Subcutaneous preadipocyte (primary cell): ENCODE data around the gene SIGLEC14. TPM values are rescaled to one million over a fixed set of nuclear protein-coding genes. Genes with fewer than 3 reads are reported as not detected.

ENCODE experiments used
- small RNA-seq: library from RNA; depleted of rRNA; stranded (forward); fragments of <200 nt; gene quantifications from one replicate; pipeline ENCODE3, GENCODE V24; 2012
- total RNA-seq: library from RNA; depleted of rRNA; stranded (reverse); fragments of >200 nt; gene quantifications from 2 replicates; pipeline ENCODE4 v1.2.3, GENCODE V29; 2012

SIGLEC14 gene, protein sequence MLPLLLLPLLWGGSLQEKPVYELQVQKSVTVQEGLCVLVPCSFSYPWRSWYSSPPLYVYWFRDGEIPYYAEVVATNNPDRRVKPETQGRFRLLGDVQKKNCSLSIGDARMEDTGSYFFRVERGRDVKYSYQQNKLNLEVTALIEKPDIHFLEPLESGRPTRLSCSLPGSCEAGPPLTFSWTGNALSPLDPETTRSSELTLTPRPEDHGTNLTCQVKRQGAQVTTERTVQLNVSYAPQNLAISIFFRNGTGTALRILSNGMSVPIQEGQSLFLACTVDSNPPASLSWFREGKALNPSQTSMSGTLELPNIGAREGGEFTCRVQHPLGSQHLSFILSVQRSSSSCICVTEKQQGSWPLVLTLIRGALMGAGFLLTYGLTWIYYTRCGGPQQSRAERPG
- total RNA-seq, result not detected in 2 replicates

GRCh38 chr19:51646730-51647129 is at the start of gene SIGLEC14:
SIGLEC14 (minus strand) TSS chr19:51646825; CDS start chr19:51646759, 66 bp downstream.

GRCh38 chr19:51693260-51693659 is 46.6 kb upstream of the SIGLEC14 start, which contains the start of gene SPACA6:
SPACA6 (plus strand) TSS chr19:51693330; CDS start chr19:51693527, 197 bp downstream.

DNA sequence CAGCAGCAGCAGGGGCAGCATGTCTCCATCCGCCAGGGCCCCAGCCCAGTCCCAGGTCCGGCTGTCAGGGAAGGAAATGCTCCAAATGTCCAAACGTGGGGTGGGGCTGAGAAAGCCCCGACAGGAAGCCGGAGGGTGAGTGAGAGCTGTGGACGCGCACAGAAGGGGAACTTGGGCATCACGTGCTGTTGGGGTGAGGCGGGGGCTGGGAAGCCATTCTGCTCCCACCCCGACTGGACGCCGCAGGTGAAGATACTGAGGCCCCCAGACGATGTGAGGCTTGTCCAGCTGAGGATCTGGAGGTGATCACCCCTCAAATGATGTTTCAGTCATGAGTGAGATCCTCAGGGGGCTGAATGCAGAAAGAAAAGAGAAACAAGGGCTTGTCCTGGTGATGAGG is 16.3 kb downstream of the SIGLEC14 start, which contains the start of gene SIGLEC5:
Gene SIGLEC5 (minus strand): TSS at position 87 of the 400 bp plus-strand sequence. CDS start 66 bp downstream, at position 21.

Small RNA genes lying within 50 kb of the gene (small RNA-seq; reads per million reads assigned to genes)
- gene AC018755.2 (not detected), gene MIR125A (not detected), gene MIR99B (0.30 reads per million, percentile 8 among the genes with 10 or more reads in this experiment), gene MIRLET7E (not detected)

Other genes with a start within 250 kb of the SIGLEC14 start
- not detected in 2 replicates for gene SIGLEC10, start 229.2 kb downstream of the SIGLEC14 start, total RNA-seq
- not detected in 2 replicates for gene SIGLEC8, start 188.4 kb downstream of the SIGLEC14 start, total RNA-seq
- not detected in 2 replicates for gene CEACAM18, start 168.3 kb downstream of the SIGLEC14 start, total RNA-seq
- gene SIGLEC12, start 145.0 kb downstream of the SIGLEC14 start, total RNA-seq, result not detected in 2 replicates
- gene SIGLEC6, start 115.2 kb downstream of the SIGLEC14 start, total RNA-seq, result not detected in 2 replicates
- gene ZNF175, start 75.5 kb downstream of the SIGLEC14 start, total RNA-seq, result 4.0 and 4.1 TPM in 2 replicates
- not detected in 2 replicates for gene SIGLEC5, start 16.4 kb downstream of the SIGLEC14 start, total RNA-seq
- 2.6 and 5.1 TPM in 2 replicates for gene SPACA6, start 46.5 kb upstream of the SIGLEC14 start, total RNA-seq
- gene HAS1, start 77.2 kb upstream of the SIGLEC14 start, total RNA-seq, result 6.2 and 6.6 TPM in 2 replicates
- 0.39 and 1.5 TPM in 2 replicates for gene FPR1, start 105.1 kb upstream of the SIGLEC14 start, total RNA-seq
- 0.37 and 0.39 TPM in 2 replicates for gene FPR2, start 114.4 kb upstream of the SIGLEC14 start, total RNA-seq
- not detected in 2 replicates for gene FPR3, start 148.3 kb upstream of the SIGLEC14 start, total RNA-seq
- 3.7 and 4.0 TPM in 2 replicates for gene ZNF577, start 241.1 kb upstream of the SIGLEC14 start, total RNA-seq